GM13976 (cell line): ENCODE results near the gene TMEM151A.

Experiments
- DNase-seq: peaks from one replicate; pipeline ENCODE4 v3.0.0; 2012; ENCODE audit warnings: low spot score
- in situ Hi-C: fragments of 300-500 bp; cut with MboI; formaldehyde crosslinking; loops from one replicate; pipeline ENCODE4 v1.12.0; 2022; ENCODE audit warnings: low sequenced_read_pairs, mixed read lengths, inconsistent platforms; ENCODE audit not compliant: unreplicated experiment
- TF ChIP-seq, protein P1 (sequence below): IDR thresholded peaks from 2 replicates; pipeline ENCODE4 v1.5.1; 2012; ENCODE audit warnings: borderline replicate concordance, mild to moderate bottlenecking; ENCODE audit not compliant: insufficient read depth; ENCODE audit errors: extremely low read depth, missing control alignments, control extremely low read depth

The TMEM151A gene

DNA sequence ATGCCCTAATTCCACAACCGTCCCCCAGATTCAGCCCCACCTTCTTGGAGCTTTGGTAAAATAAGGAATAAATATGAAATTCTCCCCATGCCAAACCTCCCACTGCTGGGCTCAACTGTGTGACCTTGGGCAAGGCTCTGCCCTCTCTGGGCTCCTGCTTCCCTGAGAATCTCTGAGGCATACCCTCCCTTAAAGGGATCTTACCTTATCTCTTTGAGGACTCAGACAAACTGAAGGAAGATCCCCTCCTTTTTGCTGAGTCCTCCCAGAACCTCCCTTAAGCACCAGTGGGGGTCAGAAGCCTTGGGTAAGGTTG, 22.4 kb downstream of the TMEM151A start:
- DNase-seq, result no peak
- in situ Hi-C loops, result no loop called here
- TF ChIP-seq, protein P1, sequence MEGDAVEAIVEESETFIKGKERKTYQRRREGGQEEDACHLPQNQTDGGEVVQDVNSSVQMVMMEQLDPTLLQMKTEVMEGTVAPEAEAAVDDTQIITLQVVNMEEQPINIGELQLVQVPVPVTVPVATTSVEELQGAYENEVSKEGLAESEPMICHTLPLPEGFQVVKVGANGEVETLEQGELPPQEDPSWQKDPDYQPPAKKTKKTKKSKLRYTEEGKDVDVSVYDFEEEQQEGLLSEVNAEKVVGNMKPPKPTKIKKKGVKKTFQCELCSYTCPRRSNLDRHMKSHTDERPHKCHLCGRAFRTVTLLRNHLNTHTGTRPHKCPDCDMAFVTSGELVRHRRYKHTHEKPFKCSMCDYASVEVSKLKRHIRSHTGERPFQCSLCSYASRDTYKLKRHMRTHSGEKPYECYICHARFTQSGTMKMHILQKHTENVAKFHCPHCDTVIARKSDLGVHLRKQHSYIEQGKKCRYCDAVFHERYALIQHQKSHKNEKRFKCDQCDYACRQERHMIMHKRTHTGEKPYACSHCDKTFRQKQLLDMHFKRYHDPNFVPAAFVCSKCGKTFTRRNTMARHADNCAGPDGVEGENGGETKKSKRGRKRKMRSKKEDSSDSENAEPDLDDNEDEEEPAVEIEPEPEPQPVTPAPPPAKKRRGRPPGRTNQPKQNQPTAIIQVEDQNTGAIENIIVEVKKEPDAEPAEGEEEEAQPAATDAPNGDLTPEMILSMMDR, result no peak

DNA sequence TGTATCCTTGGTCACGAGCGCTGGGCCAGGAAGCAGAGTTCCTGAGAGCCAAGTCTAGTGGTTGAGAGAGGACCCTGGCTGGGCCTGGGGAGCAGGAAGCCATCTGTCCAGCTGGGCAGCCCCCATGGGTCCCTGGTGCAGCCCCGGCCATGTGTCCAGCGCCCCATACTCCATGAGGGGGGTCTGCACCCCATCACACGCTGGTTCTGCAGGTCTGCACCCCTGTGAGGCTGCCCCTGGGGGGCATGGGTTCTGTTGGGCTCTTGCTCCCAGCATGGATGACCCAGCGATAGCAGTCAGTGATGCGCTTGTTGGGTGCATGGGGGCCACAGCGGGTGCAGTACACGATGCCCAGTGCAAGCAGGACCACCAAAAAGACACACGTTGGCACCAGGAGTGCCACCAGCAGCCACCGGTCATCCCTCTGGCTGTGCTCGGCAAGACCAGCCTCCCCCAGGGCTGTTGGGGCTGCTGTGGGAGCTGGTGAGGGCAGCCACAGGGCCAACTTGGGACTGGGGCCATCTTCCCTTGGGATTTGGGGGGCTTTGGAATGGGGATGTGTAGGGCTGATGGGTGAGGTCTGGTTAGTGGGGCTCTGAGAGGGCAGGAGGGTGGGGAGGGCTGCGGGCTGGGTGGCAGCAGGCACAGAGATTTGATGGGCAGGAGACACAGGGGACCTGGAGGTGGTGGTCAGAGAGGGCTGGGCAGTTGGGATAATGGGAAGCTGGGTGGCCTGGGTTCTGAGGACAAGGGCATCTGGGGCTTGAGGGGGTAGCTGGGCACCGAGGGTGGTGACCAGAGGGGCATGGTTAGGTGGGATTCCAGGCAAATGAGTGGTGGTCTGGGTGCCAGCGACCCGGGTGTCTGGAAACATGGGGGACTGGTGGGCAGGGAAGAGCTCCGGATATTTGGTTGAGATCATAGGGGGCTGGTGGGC, 23.1 kb downstream of the TMEM151A start:
- TF ChIP-seq, protein P1, result no peak
- in situ Hi-C loops, result no loop called here

DNA sequence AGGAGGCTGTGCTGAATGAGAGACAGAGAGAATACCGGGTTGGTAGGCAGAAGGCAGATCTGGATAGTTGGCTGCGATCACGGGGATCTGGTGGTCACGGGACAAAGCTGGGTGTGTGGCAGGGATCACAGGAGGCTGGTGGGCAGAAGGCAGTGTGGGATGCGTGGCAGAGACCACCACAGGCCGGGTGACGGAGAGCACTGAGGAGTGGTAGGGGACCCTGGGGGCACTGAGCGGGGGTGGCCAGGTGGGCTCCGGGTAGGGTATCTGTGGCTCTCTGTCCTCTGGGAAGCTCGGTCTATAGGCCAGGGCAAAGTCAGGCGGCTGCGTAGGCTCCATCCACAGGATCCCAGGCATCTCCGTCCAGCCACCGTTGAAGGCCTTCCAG, 23.8 kb downstream of the TMEM151A start:
- in situ Hi-C loops, result no loop called here
- TF ChIP-seq, protein P1, result no peak
- no peak for DNase-seq

More for the DNA sequence above, 23.1 kb downstream of the TMEM151A start:
- no peak for DNase-seq

DNA sequence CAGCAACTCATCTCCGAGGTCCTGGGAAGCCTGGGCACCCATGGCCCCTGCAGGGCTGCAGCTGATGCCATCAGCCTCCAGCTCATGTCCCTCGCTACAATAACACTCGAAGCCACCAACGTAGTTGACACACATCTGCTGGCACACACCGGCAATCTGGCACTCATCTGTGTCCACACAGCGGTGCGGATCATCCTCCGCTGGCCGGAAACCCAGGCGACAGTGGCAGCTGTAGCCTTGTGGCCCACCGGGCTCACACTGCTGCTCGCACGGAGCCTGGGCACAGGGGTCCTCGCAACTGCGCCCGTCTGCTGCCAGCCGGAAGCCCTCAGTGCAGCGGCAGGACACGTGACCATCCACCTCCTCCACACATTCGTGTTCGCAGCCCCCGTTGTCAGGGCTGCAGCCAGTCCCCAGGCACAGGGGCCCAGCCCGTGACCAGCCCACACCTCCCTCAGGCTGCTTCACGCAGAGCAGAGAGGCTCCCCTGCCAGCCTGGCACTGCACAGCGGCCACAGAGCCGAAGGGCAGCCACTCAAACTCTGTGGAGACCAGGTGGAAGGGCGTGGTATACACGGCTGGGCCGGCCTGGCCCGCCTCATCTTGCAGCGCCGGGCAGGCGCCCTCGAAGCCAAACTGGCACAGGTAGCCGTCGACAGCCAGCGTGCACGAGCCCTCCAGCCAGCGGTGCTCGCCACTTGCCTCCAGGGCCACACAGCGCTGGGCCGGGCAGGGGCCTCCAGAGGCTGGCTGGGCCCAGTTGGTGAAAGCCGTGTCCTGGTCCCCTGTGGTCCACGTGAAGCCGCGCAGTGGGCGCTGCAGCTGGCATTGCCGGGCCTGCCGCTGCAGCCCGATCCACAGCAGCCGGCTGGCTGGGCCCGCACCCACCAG, 24.5 kb downstream of the TMEM151A start:
- DNase-seq, result no peak
- TF ChIP-seq, protein P1, result no peak
- in situ Hi-C loops, result no loop called here

DNA sequence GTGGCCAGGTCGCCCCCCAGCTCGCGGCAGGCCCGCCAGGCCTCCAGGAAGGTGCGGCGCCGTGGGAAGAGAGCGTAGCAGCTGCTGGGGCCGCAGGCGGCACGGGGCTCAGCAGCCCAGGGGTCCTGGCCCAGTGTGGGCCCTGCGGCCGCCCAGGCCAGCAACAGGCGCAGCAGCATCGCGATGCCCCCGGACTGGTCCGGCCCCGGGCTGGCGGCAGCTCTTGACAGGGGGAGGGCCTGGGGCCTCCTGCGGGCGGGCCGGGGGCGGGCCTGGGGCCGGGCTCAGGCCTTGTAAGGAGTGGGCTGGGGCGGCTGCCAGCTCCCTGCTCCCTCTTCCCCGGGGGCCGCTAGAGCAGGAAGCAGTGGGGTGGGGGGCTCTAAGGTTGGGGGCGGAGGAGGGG, 25.2 kb downstream of the TMEM151A start, which contains the start of gene CD248:
Gene CD248 (minus strand): TSS at position 196 of the 403 bp plus-strand sequence. CDS start 17 bp downstream, at position 179.
- no peak for DNase-seq
- TF ChIP-seq, protein P1, result no peak
- in situ Hi-C loops, result no loop called here

DNA sequence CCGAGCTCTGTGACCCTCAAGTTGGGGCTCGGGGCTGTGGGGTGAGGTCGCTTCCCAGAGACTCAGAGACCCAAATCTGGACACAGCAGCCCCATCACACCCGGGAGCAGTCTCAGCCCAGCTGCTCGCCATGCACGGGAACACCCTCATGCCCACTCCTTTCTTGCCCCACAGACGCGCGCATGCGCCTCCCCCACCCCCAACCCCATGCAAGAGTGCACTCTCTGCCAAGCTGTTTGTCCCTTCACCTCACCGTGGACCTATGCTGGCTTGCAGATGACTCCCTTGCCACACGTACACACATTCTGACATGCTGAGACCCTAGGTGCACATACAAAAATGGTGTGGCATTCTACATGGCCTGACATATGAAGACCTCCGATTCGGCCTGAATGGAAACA, 25.6 kb downstream of the TMEM151A start:
- in situ Hi-C loops, result no loop called here
- DNase-seq, result no peak
- TF ChIP-seq, protein P1, result no peak
